HG03135 (cell line): ENCODE results near the gene IPO4.

ENCODE experiments used
- ATAC-seq: cut with Tn5 transposase; IDR thresholded peaks from one replicate; pipeline ENCODE4 v1.9.1; 2021; ENCODE audit warnings: mild to moderate bottlenecking, moderate library complexity; ENCODE audit not compliant: unreplicated experiment

Gene IPO4

DNA sequence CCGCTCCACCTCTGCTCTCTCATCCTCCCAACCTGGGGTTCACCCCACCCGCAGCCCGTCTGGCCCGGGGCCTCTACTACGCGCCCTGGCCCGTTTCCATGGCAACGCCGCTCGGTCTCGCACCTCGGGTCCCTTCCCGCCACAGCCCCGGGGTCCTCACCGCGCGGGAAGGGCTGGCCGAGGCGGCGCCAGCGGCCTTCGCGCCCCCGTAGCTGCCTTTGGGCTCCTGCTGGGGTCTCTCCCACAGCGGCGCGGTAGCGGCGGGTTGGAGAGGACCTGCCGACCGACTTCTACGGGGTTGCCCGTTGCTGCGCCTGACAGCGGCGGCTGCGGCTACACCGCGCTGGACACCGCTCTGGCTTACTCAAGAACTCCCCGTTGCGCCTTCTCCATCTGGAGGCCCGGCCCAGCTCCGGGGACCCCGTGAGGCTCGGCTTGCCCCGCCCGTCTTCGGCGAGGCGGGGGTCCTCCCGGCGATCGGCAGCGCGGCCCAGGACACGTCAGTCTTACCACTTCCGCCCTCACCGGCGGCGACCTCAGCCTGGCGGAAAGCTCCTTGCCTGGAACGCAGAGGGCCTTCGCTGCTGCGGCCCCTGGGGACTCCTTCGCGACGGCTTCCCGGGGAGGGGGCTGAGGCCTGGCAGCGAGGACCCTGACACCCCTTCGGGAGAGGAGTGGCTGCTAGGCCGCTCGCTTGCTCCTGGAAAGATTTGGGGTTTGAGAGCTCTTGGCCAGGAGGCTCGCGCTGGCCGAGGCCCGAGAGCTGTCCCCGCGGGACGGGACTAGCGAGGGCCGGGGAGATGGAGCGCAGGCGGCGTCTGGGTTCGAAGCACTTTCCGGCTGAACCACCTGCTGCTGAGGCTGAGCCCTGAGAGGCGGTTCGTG lies 6.8 kb upstream of the IPO4 start, which contains the start of gene TM9SF1:
TSS of gene TM9SF1 (minus strand) at position 256 of the 885 bp plus-strand sequence. CDS start 422 bp downstream, outside the sequence.
- ATAC-seq = peak; percentile 86

DNA sequence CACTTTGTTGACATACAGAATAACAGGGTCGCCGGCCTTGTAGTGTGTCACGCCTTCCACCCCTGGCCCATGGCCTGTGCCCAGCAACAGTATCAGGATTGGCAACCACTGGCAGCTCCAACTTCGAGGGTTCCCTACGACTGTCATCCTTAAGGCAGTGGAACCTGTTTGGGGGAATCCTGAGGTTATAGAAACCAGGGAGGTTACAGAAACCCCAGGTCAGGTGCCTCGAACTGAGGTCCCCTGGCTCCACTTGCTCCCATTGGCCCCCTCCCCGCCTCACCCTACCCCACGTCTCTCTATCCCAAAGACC lies 6.2 kb upstream of the IPO4 start:
- no peak for ATAC-seq

DNA sequence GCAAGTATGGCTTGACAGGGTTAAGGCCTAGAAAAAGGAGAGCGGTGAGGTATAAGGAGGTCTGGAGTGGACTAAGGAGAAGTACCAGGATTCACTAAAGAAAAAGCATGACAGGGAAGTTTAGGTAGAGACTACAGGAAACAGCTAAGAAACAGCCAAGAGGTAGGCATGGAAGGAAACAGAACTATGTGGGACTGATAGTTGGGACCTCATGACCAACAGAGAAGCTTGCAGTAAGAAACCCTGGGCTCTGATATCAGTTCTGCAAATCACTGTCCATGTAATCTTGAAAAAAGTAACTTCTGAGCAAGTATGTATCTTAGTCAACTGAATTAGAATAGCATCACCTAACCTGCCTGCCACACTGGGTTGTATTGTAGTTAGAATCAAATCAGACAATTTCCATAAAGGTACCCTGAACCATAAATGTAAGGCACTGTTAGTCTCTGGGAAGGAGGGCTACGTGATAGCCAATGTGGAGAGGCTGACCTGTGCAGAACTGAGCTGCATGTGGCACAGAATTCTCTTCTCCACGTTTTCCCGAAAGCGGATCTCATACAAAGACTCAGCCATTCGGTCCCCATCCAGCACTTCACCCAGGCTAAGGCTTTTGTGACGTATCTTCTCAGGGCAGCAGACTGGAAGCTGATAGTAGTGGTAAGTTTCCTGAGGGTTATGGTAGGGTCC lies 5.7 kb upstream of the IPO4 start:
- no peak for ATAC-seq

GRCh38 chr14:24192933-24193332 lies 4.3 kb upstream of the IPO4 start:
- no peak for ATAC-seq

GRCh38 chr14:24190416-24190815 lies 1.8 kb upstream of the IPO4 start:
- ATAC-seq = no peak

- no peak for ATAC-seq
These were observed 844 bp upstream of the IPO4 start for GRCh38 chr14:24189460-24189859.

DNA sequence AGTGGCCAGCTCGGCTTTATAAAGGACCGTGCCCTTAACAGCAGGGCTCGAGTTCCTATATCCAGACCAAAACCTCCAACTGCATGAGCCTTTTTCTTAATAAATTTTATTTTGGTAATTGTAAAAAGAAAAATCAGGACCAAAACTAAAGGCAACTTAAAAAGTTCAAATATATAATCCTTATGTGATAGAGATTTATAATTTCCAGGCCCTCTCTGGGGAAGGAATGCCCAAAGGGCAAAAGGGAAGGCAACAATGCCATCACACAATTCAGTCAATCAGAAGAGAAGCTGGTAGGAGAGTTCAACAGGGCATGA lies 401 bp upstream of the IPO4 start:
- ATAC-seq = no peak

GRCh38 chr14:24187539-24187915 lies 1.1 kb downstream of the IPO4 start:
- ATAC-seq = no peak

- no peak for ATAC-seq
These were observed 1.6 kb downstream of the IPO4 start for GRCh38 chr14:24186831-24187538.

GRCh38 chr14:24185741-24186140 lies 2.9 kb downstream of the IPO4 start:
- no peak for ATAC-seq

- no peak for ATAC-seq
These were observed 3.6 kb downstream of the IPO4 start for GRCh38 chr14:24185026-24185425.

- ATAC-seq = no peak
These were observed 4.3 kb downstream of the IPO4 start for GRCh38 chr14:24184104-24184970.

DNA sequence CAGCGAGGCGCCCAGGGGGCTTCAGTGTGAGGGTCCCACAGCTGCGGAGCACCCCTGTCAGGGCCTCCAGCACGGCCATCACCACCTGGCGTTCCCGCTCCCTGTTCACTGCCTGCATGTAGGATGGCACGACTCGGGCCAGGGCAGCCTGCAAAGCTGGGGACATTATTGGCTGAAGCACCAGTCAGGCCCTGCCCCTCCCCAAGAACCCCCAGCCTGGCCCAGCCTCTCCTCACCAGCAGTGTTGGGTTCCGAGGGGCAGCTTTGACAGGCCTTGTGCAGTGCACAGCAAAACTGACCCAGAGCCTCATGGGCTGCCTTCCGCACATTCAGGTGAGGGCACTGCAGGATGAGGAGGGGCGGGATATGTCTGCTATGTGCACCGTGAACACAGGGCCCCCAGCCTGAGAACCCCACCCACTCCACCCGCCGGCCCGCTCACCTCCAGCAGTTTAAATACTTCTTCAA lies 5.6 kb downstream of the IPO4 start:
- ATAC-seq = no peak

GRCh38 chr14:24182110-24182882 lies 6.3 kb downstream of the IPO4 start:
- no peak for ATAC-seq

DNA sequence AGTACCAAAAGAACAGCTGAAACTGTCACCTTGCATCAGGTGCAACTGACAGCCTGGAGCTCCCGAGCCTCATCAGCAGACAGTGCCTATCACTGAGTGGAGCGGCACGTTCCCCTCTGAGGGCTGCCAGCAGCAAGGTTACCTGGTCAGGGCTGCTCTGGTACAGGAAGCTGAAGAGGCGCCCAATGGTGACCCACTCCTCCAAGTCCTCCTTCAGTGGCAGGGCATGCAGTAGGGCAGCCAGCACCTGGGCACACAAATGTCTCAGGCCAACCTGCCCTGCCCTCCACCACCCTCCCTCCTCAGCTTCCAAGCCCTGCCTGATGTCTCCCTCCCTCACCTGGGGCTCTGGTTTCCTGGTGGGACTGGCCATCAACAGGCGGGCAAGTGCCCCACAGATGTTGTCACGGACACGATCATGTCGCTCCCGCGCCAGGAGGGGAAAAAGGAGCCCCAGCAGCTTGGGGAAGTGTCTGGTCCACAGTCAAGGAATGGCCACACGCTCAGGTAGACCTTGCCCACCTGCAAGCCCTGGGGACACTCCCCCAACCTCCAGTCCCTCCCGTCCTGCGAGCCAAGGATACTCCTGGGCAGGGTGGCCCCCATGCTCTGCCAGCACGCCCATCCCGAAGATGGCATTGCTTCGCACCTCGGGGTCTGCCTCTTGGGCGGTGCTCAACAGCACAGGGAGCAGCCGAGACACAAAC lies 7.1 kb downstream of the IPO4 start:
- no peak for ATAC-seq

DNA sequence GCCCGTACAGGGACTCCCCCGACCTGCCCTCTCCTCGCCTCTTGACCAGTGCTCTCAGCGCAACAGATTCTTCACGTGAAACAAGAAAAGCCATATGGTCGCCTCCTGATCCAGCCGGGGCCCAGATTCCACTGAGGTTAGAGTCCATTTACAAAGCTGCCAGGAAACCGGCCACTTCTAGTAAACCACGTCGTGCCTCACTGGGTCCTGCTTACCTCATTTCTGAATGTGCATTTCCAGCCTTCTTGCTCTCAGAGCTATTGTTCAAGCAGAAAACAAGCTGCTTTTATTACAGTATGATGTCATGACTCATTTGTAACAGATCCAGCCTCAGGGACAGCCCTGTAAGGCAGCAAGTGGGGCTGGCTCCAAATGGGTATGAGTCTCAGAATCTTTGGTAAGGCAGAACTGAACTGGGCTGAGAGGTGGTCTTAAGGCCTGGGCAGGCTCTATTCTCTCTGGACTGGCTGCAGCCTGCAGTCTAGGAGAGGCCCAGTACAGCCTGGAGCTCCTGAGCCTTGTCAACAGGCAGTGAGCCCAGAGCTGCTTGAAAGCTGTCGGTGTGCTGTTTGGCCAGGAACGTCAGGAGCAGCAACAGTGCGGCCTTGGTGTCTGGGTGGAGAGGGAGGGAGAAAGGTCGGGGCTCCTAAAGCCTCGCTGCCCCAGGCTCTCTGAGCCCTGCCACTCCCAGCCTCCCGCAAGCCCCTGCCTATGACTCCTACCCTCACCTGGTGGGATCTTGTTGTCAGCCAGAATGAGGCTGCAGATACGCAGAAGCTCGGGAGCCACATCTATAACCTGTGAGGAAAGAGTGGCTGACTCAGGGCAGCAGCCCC lies 8.4 kb downstream of the IPO4 start:
- ATAC-seq = no peak

- ATAC-seq = no peak
These were observed 9.2 kb downstream of the IPO4 start for GRCh38 chr14:24179294-24179960.
